ENCODE data around the gene SEMA6B. TPM values are rescaled to one million over a fixed set of nuclear protein-coding genes. Genes with fewer than 3 reads are reported as not detected.
A peak's percentile ranks its signal among the peaks of the same experiment; 100 is the strongest.

The SEMA6B gene
- total RNA-seq, 1 donor from 2014 or later = 6.9 TPM

DNA sequence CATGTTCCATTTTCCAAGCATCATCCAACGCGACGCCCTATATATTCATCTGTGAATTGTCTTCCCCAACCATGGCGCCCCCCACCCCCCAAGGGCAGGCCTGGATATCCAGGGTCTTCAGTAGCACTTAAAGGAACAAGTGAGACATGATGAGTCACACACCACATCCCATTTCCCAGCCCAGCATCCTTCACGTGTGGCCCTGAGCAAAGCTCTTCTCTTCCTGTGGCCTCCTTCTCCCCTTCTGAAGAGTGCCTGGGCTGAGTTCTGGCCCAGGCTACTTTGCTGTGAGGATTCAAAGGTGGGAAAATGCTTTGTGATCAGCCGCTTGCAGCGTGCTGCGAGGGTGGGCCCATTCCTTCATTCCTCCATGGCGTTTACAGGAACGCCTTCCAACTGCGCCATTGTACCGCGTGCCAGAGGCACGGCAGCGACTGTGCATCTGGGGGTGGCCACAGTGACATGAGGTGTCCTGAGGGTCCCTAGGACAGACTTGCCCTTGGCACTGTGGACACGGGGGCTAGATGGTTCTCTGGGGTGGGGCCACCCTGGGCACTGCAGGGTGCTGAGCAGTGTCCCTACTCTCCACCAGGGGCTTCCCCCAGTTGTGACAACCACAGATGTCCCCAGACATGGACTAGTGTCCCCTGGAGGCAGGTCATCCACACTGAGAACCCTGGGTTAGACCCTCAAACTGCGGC lies 52.9 kb downstream of the SEMA6B start:
- no peaks in the 10 kb centered on the region for H3K4me1 Mint-ChIP-seq
- no peaks in the 10 kb centered on the region for H3K27me3 Mint-ChIP-seq (ENCODE audit: low read depth)
- H3K36me3 Mint-ChIP-seq = peaks cover 15% of the 10 kb centered on the region
- no peaks in the 10 kb centered on the region for H3K9me3 Mint-ChIP-seq
- H3K27ac Mint-ChIP-seq = peak overlapping the region; percentile 38
- TF ChIP-seq, protein P1, sequence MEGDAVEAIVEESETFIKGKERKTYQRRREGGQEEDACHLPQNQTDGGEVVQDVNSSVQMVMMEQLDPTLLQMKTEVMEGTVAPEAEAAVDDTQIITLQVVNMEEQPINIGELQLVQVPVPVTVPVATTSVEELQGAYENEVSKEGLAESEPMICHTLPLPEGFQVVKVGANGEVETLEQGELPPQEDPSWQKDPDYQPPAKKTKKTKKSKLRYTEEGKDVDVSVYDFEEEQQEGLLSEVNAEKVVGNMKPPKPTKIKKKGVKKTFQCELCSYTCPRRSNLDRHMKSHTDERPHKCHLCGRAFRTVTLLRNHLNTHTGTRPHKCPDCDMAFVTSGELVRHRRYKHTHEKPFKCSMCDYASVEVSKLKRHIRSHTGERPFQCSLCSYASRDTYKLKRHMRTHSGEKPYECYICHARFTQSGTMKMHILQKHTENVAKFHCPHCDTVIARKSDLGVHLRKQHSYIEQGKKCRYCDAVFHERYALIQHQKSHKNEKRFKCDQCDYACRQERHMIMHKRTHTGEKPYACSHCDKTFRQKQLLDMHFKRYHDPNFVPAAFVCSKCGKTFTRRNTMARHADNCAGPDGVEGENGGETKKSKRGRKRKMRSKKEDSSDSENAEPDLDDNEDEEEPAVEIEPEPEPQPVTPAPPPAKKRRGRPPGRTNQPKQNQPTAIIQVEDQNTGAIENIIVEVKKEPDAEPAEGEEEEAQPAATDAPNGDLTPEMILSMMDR (IDR thresholded peaks at IDR 0.05; ENCODE audit: unreplicated experiment) = no peak
- H3K4me3 Mint-ChIP-seq = no peak overlapping the region
- no peak for DNase-seq (ENCODE audit: low spot score in 2 of 2, unreplicated experiment in 2 of 2)

DNA sequence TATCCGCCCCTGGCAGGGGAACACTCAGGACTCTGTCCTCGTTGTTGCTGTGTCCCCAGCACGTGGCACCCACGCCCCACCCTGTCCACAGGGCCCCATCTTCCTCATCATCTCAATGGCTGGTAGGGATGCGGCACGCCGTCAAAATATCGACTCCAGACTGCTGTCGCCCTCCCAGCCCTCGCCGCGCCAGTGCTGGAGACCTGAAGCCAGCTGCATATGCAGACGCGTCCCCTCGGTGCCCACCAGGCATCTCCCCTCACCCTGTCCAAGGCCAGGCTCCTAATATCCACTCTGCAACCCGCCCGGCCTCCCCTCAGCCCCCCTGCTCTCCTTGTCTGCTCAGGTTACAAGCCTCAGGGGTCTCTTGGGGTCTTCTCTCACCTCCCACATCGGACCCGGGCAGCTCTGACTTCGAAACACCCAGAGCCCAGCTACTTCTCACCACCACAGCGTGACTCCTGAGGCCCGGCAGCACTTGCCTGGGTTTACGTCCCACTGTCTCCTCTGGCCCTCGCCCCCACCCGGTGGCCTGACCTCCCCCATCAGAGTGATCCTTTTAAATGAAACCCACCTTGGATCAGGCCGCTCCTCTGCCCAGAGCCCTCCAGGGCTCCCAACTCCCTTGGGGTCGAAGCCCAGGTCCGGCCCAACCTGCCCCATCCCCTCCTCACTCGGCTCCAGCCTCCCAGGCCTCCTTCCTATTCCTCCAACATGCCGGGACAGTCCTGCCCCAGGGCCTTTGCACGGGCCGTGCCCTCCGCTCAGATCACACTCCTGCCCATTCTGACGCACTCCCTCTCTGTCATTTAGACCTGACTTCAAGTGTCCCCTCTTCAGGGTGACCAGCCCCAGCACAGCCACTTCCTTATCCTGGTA lies 53.7 kb downstream of the SEMA6B start:
- Mint-ChIP-seq H3K9me3 (no peaks in the 10 kb centered on the region), H3K4me3 (no peak overlapping the region), H3K27ac (no peak overlapping the region), H3K27me3 (ENCODE audit: low read depth) (no peaks in the 10 kb centered on the region), H3K36me3 (peaks cover 15% of the 10 kb centered on the region), H3K4me1 (no peaks in the 10 kb centered on the region)
- no peak for DNase-seq (ENCODE audit: low spot score in 2 of 2, unreplicated experiment in 2 of 2)
- TF ChIP-seq, protein P1 (IDR thresholded peaks at IDR 0.05; ENCODE audit: unreplicated experiment) = no peak

DNA sequence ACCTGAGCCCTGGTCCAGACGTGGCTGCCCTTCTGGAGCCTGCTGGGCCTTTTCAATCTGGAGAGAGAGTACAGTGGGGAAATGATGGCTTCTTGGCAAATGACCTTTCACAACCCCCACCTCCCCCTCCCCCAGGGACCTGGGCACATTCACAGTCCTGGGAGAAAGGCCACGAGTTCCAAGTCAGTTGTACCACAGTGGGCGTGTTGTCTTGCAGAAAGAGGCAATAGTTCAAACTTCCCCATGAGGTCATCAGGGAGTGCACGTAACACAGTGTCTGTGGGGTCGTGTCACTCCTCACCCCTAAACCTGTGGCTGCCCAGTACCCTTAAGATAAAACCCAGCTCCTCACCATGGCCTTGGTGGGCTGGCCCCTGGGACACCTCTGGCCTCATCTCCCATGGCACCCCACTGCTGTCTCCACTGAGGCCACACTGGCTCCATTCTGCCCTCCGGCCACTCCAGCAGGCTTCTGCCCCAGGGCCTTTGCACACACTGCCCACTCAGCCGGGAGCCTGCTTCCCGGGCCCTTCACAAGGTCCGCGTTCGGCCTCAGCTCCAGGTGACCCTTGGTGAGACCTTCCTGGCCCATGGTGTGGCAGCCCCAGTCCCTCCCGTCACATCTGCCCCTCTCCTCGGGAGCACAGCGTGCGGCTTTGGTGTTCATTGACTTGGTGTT lies 54.5 kb downstream of the SEMA6B start:
- TF ChIP-seq, protein P1 (IDR thresholded peaks at IDR 0.05; ENCODE audit: unreplicated experiment) = no peak
- no peak overlapping the region for H3K27ac Mint-ChIP-seq
- no peaks in the 10 kb centered on the region for H3K27me3 Mint-ChIP-seq (ENCODE audit: low read depth)
- no peak overlapping the region for H3K4me3 Mint-ChIP-seq
- no peaks in the 10 kb centered on the region for H3K9me3 Mint-ChIP-seq
- DNase-seq (ENCODE audit: low spot score in 2 of 2, unreplicated experiment in 2 of 2) = no peak
- H3K4me1 Mint-ChIP-seq = no peaks in the 10 kb centered on the region
- H3K36me3 Mint-ChIP-seq = peaks cover 15% of the 10 kb centered on the region

DNA sequence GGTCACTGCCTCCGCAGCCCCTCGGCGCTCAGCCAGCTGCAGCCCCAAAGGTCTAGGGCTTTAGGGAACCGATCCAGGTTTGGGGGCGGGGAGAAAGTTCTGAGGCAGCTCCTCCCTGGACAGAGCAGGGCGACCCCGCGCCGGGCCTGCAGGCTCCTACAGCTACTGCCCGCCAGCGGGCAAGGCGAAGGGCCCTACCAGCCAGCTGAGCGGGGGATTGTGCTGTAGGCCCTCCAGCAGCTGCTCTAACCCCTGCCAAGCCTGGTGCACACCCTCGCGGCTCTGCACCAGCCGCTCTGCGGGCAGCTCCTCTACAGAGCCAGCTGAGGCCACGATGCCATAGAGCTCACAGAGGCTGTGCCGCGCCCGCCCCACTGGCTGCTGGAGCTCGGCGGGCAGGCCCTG lies 55.2 kb downstream of the SEMA6B start:
- Mint-ChIP-seq H3K36me3 (peaks cover 17% of the 10 kb centered on the region), H3K9me3 (no peaks in the 10 kb centered on the region), H3K4me3 (no peak overlapping the region), H3K27ac (no peak overlapping the region), H3K27me3 (ENCODE audit: low read depth) (no peaks in the 10 kb centered on the region), H3K4me1 (no peaks in the 10 kb centered on the region)
- no peak for DNase-seq (ENCODE audit: low spot score in 2 of 2, unreplicated experiment in 2 of 2)
- TF ChIP-seq, protein P1 (IDR thresholded peaks at IDR 0.05; ENCODE audit: unreplicated experiment) = no peak

DNA sequence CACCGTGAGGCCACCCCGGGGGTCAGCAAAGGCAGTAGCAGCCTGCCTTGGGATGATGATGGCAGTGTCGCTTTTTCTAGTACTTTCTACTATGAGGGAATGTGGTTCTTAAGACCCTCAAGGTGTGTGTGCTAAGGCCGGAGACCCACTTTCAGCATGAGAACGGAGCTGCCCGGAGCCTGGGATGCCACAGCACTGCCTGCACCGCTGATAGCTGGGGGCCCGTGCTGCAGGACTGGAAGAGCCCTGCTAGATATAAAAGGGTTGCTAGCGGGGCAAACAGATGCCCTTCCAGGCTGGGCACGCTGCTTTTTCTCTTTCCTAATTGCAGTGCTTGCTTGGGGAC lies 55.7 kb downstream of the SEMA6B start:
- peaks cover 17% of the 10 kb centered on the region for H3K36me3 Mint-ChIP-seq
- no peak overlapping the region for H3K4me3 Mint-ChIP-seq
- TF ChIP-seq, protein P1 (IDR thresholded peaks at IDR 0.05; ENCODE audit: unreplicated experiment) = no peak
- no peaks in the 10 kb centered on the region for H3K27me3 Mint-ChIP-seq (ENCODE audit: low read depth)
- H3K4me1 Mint-ChIP-seq = no peaks in the 10 kb centered on the region
- no peaks in the 10 kb centered on the region for H3K9me3 Mint-ChIP-seq
- H3K27ac Mint-ChIP-seq = no peak overlapping the region
- DNase-seq (ENCODE audit: low spot score in 2 of 2, unreplicated experiment in 2 of 2) = no peak
